ENCODE data around the gene ZNF276. TPM values are rescaled to one million over a fixed set of nuclear protein-coding genes. Genes with fewer than 3 reads are reported as not detected.

The ZNF276 gene
- total RNA-seq, 4 donors from 2014 or later = 48.6 to 146 (median 68.8) TPM

GRCh38 chr16:89709716-89710432, 11.5 kb upstream of the ZNF276 start:
- 46 to 57% methylated on average over 17 to 19 of the region's 19 CpGs for WGBS, 2 donors
- H3K27ac ChIP-seq = peak overlapping the region; percentile 40 to 76 (median 46)
- no peak overlapping the region for H3K4me3 ChIP-seq
- no peaks in the 10 kb centered on the region for H3K9me3 ChIP-seq
- peaks cover 0 to 39% (median 0%) of the 10 kb centered on the region in 3 donors for H3K36me3 ChIP-seq
- no peak for DNase-seq (ENCODE audit: low spot score in 2 of 2)
- H3K27me3 ChIP-seq = peaks cover 0 to 8% of the 10 kb centered on the region in 2 donors
- TF ChIP-seq POLR2A (IDR thresholded peaks at IDR 0.05) (no peak), EP300 (IDR thresholded peaks at IDR 0.05) (peak in 1 of 2 donors; percentile 18)
- peaks cover 0 to 50% (median 11%) of the 10 kb centered on the region in 4 donors for H3K4me1 ChIP-seq

- Histone ChIP-seq H3K4me3 (no peak overlapping the region), H3K27me3 (peaks cover 0 to 8% of the 10 kb centered on the region in 2 donors), H3K27ac (peak overlapping the region; percentile 40 to 76 (median 46)), H3K9me3 (no peaks in the 10 kb centered on the region), H3K36me3 (peaks cover 0 to 45% (median 0%) of the 10 kb centered on the region in 3 donors), H3K4me1 (peaks cover 0 to 46% (median 11%) of the 10 kb centered on the region in 4 donors)
- TF ChIP-seq EP300 (IDR thresholded peaks at IDR 0.05) (no peak), POLR2A (IDR thresholded peaks at IDR 0.05) (no peak), CTCF (IDR thresholded peaks at IDR 0.05) (no peak)
- no peak for DNase-seq (ENCODE audit: low spot score in 2 of 2)
- WGBS, 2 donors = 77 to 82% methylated on average over 45 to 55 of the region's 63 CpGs
These were observed 10.4 kb upstream of the ZNF276 start for GRCh38 chr16:89710709-89711564.

- peak overlapping the region in 2 of 4 donors; percentile 13 to 76 for H3K27ac ChIP-seq
- peak overlapping the region in 3 of 4 donors; percentile 11 to 38 (median 37) for H3K4me3 ChIP-seq
- DNase-seq (ENCODE audit: low spot score in 2 of 2) = no peak
- H3K27me3 ChIP-seq = peaks cover 0 to 8% of the 10 kb centered on the region in 2 donors
- H3K36me3 ChIP-seq = peaks cover 0 to 53% (median 0%) of the 10 kb centered on the region in 3 donors
- H3K4me1 ChIP-seq = peaks cover 0 to 42% (median 11%) of the 10 kb centered on the region in 4 donors
- 8 to 21% methylated on average over 3 to 36 of the region's 48 CpGs for WGBS, 2 donors
- H3K9me3 ChIP-seq = no peaks in the 10 kb centered on the region
- TF ChIP-seq POLR2A (IDR thresholded peaks at IDR 0.05) (no peak), CTCF (IDR thresholded peaks at IDR 0.05) (no peak), EP300 (IDR thresholded peaks at IDR 0.05) (no peak)
These were observed 9.6 kb upstream of the ZNF276 start for GRCh38 chr16:89711601-89712273.

- H3K36me3 ChIP-seq = peaks cover 0 to 51% (median 0%) of the 10 kb centered on the region in 3 donors
- H3K4me3 ChIP-seq = peak overlapping the region in 3 of 4 donors; percentile 11 to 38 (median 37)
- no peaks in the 10 kb centered on the region for H3K9me3 ChIP-seq
- peak overlapping the region in 1 of 4 donors; percentile 76 for H3K27ac ChIP-seq
- peaks cover 0 to 8% of the 10 kb centered on the region in 2 donors for H3K27me3 ChIP-seq
- peaks cover 0 to 42% (median 11%) of the 10 kb centered on the region in 4 donors for H3K4me1 ChIP-seq
- no peak for DNase-seq (ENCODE audit: low spot score in 2 of 2)
- WGBS, 2 donors = 12 to 26% methylated on average over 15 to 17 of the region's 22 CpGs
- TF ChIP-seq POLR2A (IDR thresholded peaks at IDR 0.05) (no peak), CTCF (IDR thresholded peaks at IDR 0.05) (no peak), EP300 (IDR thresholded peaks at IDR 0.05) (no peak)
These were observed 9.0 kb upstream of the ZNF276 start for GRCh38 chr16:89712274-89712781.

GRCh38 chr16:89716493-89716892, 4.8 kb upstream of the ZNF276 start:
- Histone ChIP-seq H3K27me3 (peaks cover 0 to 8% of the 10 kb centered on the region in 2 donors), H3K27ac (no peak overlapping the region), H3K4me3 (no peak overlapping the region), H3K36me3 (peaks cover 0 to 21% (median 0%) of the 10 kb centered on the region in 3 donors), H3K9me3 (no peaks in the 10 kb centered on the region), H3K4me1 (peaks cover 0 to 30% (median 21%) of the 10 kb centered on the region in 4 donors)
- 93 to 94% methylated on average over 12 to 15 of the region's 15 CpGs for WGBS, 2 donors
- TF ChIP-seq EP300 (IDR thresholded peaks at IDR 0.05) (no peak), CTCF (IDR thresholded peaks at IDR 0.05) (no peak), POLR2A (IDR thresholded peaks at IDR 0.05) (no peak)
- DNase-seq (ENCODE audit: low spot score in 2 of 2) = no peak
